Stimulated activated CD8-positive, alpha-beta memory T cell treated with anti-CD3 and anti-CD28 coated beads, Interleukin-15, amount 100 ng/mL, for 24 hours (primary cell): ENCODE measurements around the gene MCOLN1.

Experiments
- DNase-seq: peaks from one replicate; pipeline ENCODE4 v3.0.0-alpha.2; 2020; ENCODE audit warnings: low read depth

MCOLN1 gene

DNA sequence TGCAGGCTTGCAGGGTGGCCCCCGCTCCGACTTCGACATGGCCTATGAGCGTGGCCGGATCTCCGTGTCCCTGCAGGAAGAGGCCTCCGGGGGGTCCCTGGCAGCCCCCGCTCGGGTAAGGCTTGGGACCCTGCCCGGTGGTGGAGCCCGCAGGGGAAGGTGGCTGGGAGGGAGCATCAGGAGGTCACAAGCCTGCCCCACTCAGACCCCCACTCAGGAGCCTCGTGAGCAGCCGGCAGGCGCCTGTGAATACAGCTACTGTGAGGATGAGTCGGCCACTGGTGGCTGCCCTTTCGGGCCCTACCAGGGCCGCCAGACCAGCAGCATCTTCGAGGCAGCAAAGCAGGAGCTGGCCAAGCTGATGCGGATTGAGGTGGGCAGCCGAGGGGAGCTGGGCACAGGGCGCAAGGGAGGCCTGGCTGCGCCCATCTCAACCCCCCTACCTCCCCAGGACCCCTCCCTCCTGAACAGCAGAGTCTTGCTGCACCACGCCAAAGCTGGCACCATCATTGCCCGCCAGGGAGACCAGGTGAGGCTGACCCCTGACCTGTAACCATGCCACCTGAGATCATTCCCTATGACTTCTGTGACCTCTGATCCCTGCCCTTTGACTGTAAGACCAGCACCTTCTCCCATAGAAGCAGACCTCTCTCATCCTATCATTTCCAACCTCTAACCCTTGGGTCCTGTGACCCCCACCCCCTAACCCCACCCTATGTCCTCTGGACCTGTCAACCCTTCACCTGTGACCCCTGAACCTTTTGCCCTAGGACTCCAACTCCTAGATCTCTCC lies 20.3 kb downstream of the MCOLN1 start:
- DNase-seq, result no peak

DNA sequence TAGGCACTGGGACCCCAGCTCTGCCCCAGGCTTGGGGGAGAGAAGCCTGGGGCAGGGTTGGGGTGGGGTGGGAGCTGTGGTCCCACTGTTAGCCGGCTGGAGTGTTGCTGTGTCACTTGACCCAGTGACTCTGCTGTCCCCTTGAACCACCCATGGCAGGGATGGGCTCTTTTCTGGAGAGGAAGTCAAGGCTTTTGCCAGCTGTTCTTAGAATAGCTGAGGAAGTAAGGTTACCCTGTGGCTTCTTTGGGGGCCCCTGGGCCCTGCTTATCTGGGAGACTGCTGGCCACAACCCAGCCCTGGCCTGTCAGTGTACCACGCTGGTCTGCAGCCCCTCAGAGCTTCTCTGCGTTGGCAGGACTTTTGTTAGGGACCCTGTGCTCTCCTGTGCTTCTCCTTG lies 22.2 kb downstream of the MCOLN1 start:
- no peak for DNase-seq

DNA sequence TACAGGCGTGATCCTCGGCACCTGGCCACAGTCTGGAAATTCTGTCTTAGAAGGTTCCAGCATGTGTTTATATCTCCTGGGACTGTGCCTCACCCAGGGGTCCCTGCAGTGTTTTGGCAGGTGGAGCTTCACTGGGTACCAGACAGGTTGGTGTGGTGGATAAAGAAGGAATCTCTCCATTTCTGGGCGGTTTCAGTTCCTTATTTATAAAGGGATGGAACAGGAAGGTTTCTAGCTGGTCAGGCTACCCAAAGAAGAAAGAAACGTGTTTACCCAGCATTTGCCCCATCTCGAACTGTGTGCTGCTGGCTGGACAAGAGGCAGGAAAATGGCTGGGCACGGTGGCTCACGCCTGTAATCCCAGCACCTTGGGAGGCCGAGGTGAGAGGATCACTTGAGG lies 22.9 kb downstream of the MCOLN1 start:
- no peak for DNase-seq

DNA sequence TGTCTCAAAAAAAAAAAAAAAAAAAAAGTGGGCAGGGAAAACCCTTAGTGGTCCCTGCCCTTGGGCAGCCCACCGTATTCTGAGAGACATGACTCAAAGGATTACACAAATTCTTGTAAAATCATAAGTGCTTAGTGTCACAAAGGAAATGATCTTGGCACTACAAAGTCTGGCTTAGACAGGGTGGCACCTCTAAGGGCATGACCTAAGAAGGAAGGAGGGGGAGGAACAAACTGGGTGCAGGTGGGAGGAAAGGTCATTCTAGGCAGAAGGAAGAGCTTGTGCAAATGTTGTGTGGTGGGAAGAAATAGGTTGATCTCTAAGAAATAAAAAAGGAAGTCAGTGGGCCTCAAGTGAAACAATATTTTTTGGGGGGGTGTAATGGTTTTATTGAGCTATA lies 23.5 kb downstream of the MCOLN1 start:
- DNase-seq, result no peak

DNA sequence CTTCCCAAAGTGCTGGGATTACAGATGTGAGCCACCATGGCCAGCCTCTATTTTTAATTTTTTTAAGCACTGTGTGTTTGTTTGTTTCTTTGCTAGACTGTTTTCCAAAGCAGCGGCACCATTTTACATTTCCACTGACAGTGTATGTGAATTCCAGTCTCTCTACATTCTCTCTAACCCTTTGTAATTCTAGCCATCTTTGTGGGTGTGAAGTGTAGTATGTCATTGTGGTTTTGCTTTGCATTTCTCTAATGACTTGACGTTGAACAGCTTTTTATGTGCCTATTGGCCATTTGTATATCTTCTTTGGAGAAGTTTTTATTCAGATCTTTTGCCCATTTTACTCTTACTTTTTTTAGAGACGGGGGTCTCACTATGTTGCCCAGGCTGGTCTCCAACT lies 24.7 kb downstream of the MCOLN1 start:
- no peak for DNase-seq

DNA sequence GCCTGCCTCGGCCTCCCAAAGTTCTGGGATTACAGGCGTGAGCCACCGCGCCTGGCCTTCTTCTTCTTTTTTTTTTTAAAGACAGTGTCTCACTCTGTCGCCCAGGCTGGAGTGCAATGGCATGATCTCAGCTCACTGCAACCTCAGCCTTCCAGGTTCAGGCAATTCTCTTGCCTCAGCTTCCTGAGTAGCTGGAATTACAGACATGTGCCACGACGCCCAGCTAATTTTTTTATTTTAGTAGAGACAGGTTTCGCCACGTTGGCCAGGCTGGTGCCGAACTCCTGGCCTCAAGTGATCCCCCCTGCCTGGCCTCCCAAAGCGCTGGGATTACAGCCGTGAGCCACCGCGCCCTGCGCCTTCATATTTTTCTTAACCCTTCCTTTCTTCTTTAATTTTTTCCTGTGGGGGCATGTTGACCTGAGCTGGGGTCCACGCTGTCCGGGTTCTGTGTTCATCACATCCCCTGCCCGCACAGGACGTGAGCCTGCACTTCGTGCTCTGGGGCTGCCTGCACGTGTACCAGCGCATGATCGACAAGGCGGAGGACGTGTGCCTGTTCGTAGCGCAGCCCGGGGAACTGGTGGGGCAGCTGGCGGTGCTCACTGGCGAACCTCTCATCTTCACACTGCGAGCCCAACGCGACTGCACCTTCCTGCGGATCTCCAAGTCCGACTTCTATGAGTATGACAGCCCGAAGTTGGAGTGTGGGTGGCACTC lies 27.2 kb downstream of the MCOLN1 start:
- no peak for DNase-seq

DNA sequence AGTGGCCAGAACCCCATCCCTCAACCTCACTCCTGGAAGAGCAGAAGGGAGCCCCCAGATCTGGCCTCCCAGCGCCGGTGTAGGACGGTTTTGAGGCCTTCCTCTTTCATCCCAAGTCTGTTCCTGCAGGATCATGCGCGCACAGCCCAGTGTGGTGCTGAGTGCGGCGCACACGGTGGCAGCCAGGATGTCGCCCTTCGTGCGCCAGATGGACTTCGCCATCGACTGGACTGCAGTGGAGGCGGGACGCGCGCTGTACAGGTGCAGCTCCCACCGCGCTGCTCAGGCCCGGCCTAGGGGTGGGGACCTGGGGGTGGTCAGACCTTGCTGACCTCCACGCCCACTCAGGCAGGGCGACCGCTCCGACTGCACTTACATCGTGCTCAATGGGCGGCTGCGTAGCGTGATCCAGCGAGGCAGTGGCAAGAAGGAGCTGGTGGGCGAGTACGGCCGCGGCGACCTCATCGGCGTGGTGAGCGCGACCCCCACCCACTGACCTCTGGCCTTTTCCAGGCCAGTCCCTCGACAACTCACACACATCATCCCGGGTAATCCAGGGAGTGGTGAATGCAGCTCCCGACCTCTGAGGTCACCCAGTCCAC lies 27.8 kb downstream of the MCOLN1 start:
- no peak for DNase-seq

DNA sequence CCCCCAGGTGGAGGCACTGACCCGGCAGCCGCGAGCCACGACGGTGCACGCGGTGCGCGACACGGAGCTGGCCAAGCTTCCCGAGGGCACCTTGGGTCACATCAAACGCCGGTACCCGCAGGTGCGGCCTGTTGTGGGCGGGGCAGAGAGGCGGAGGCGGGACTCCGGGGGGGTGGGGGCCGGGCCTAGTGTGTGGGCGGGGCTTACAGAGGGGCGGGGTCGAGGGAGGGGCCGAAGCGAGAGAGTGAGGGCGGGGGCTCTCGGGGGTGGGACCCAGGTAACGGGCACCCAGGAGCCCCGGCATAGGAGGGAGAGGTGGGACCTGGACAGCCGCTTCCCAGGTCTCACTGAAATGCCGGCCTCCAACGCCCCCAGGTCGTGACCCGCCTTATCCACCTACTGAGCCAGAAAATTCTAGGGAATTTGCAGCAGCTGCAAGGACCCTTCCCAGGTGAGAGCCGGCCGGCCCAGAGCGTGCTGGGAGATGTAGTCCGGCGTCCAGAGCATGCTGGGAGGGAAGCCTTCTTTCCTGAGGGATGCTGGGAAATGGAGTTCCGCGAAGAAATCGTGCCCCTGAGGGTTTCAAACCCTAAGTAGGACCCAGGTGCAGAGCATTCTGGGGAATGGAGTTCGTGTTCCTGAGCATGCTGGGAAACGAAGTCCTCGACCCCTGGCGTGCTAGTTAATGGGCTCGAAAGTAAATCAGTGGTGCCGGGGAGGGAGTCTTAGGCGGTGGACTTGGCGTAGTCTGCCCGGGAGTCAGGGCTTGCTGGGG lies 28.8 kb downstream of the MCOLN1 start:
- no peak for DNase-seq

DNA sequence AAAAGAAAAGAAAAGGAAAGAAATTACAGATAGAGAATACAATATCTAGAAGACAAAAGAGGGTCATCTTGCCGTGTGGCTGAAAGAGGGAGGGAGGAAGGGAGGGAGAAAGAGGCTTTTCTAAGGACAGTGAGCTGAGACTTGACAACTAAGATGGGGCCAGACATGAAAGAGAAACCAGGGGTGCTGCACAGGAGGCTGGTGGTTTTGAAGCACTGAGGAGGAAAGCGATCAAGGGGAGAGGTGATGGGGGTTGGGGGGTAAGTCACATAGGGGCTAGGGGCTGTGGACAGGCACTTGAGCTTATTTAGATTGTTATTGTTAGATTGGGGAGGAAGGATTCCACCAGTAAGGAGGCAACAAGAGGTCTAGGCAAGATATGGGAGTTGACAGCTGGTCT lies 30.4 kb downstream of the MCOLN1 start:
- no peak for DNase-seq

DNA sequence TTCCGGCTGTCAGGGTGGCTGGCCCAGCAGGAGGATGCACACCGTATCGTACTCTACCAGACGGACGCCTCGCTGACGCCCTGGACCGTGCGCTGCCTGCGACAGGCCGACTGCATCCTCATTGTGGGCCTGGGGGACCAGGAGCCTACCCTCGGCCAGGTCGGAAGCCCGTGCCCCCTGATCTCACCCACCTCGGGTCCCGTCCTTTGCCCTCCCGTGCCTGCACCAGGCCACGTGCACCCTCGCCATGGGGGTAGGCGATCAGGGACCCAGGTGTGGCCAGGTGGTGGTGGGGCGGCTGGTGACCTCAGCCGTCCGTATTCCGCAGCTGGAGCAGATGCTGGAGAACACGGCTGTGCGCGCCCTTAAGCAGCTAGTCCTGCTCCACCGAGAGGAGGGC lies 32.1 kb downstream of the MCOLN1 start:
- DNase-seq, result no peak

DNA sequence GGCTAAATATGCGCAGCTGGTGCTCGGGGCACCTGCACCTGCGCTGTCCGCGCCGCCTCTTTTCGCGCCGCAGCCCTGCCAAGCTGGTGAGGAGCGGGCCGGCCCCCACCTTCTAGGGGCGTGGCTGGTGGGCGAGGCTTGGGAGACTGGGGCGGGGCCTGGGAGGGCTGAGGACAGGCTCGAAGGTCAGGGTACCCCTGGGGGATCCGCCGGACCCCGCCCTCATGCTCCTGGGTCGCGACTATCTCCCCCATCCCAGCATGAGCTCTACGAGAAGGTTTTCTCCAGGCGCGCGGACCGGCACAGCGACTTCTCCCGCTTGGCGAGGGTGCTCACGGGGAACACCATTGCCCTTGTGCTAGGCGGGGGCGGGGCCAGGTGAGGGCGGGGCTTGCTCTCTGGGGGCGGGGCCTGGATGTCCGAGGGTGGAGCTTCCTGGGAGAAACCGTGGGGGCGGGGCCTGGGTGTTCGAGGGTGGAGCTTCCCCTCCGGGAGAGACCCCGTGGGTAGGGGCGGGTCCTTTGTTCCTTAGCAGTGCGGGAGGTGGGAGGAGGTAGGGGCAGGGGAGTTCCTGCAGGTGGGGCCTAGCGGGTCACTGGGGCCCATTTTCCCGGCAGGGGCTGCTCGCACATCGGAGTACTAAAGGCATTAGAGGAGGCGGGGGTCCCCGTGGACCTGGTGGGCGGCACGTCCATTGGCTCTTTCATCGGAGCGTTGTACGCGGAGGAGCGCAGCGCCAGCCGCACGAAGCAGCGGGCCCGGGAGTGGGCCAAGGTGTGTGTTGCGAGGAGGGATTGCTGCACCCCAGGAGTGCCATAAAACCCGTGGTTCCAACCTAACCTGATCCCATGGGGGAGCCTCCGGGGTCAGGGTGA lies 32.8 kb downstream of the MCOLN1 start:
- DNase-seq, result no peak

DNA sequence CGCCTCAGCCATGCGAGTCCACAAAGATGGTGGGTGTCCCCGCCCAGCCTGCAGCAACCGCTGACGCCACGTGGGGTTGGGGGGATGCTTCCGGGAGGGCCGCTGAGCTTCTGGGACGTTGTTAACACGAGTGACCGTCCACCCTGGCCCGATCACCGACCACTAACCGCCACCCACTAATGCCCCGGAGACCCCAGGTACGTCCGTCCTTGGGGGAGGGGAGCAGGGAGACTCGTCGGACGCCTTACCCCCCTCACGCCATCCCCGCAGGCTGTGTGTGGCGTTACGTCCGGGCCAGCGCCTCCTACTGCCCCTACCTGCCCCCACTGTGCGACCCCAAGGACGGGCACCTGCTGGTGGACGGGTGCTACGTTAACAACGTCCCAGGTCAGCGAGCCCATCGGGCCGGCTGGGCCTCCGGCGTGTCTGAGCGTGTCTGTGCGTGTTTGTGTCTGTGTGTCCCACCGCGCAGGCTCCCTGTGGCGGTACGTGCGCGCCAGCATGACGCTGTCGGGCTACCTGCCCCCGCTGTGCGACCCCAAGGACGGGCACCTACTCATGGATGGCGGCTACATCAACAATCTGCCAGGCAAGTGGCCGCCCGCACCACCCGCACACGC lies 34.4 kb downstream of the MCOLN1 start:
- no peak for DNase-seq

DNA sequence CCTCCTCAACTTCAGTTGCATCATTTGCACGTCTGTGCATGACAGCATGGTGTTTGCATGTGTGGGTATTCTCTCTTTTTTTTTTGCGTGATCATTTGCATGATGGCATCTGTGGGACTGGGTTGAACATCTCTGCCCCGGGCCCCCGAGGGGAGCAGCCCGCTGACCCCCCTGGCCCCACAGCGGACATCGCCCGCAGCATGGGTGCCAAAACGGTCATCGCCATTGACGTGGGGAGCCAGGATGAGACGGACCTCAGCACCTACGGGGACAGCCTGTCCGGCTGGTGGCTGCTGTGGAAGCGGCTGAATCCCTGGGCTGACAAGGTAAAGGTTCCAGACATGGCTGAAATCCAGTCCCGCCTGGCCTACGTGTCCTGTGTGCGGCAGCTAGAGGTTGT lies 36.2 kb downstream of the MCOLN1 start:
- DNase-seq, result no peak

DNA sequence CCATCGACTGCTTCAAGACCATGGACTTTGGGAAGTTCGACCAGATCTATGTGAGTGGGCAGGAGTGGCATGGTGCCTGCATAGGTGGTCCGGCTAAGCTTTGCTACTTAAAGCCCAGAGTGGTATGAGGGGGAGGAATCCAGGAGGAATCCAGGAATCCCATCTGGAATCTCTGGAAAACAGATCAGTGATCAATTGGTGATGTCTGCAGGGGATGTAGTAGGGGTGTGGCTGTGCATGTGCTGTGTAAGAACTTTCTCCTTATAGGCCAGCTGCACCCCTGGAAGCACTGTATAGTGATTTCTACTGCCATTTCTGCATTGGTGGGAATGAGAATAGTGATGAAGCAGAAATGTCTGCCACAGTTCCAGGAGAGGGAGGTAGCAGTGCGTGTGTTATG lies 36.7 kb downstream of the MCOLN1 start:
- no peak for DNase-seq

DNA sequence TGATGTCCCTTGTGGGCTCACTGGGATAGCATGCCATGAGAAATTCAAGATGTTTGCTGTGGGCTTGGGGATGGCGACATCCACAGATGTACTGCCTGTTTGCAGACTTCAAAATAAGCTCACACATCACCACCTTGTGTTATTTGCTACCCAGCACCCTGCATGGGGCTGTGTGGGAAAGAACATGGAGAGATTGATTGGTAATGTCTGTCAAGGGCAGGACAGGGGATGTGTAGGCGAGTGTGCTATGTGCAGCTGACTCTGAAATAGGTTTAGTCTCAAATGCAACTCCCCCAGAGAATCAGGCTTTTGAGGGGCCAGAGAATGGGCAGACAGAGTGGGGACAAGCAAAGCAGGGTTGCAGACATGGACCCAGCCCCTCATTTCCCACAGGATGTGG lies 37.8 kb downstream of the MCOLN1 start:
- no peak for DNase-seq

DNA sequence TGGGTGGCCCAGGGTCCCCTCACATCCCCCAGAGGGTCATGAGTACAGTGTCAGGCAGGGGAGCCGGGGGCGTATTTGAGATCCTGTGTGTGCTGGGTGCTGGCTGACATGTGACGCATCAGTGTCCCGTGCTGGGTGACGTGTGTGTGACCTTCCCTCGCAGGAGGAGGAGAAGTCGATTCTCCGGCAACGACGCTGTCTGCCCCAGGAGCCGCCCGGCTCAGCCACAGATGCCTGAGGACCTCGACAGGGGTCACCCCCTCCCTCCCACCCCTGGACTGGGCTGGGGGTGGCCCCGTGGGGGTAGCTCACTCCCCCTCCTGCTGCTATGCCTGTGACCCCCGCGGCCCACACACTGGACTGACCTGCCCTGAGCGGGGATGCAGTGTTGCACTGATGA lies 38.9 kb downstream of the MCOLN1 start:
- no peak for DNase-seq

DNA sequence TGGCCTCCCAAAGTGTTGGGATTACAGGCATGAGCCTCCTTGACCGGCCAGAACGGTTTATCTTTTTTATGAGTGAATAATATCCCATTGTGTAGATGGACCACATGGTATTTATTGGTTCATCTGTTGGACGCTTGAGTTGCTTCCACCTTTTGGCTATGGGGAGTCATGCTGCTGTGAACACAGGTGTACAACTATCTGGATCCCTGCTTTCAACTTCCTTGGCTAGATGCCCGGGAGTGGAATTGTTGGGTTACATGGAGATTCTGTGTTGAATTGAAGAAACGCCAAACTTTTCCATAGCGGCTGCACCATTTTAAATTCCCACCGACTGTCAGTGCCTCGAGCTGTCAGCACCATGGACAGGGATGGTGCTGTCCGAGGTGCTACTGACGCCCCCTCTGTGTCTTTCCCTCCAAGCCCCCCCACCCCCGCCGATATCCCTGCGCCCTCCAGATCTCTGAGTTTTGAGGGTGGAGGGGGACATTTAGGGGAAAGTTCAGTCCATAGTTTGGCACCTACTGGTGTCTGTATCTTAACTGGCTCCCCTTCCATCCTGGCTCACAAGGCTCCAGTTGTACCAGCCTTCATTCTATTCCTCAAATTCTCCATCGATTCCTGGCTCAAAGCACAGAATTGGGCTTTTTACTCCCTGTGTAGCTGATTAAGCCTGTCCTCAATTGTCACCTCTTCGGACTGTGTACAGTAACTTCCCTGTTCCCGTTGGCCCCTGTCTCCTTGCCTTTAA lies 40.4 kb downstream of the MCOLN1 start:
- no peak for DNase-seq

DNA sequence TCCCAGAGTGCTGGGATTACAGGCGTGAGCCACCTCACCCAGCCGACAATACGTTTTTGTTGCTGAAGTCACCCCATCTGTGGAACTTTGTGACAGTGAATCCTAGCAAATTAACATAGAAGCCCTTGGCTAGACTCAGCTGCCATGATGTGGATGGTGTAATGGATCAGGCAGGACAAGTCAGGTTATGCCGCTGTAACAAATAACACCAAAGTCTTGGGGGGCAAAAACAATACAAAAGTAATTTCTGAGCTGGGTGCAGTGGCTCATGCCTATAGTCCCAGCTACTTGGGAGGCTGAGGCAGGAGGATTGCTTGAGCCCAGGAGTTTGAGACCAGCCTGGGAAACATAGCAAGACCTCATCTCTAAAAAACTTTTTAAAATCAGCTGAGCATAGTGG lies 42.4 kb downstream of the MCOLN1 start:
- DNase-seq, result no peak

DNA sequence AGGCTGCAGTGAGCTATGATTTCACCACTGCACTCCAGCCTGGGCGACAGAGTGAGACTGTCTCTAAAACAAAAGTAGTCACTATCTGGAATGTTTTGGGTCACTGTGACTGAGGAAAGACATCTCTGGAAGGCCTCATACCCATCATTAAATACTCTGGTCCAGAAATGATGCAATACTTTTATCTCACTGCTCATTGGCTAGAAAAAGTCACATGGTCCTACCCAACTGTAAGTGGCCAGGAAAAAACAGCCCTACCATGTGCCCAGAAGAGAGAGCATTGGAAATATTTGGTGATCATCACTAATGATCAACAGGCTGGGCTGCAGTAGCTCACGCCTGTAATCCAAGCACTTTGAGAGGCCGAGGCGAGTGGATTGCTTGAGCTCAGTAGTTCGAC lies 42.9 kb downstream of the MCOLN1 start:
- DNase-seq, result no peak

DNA sequence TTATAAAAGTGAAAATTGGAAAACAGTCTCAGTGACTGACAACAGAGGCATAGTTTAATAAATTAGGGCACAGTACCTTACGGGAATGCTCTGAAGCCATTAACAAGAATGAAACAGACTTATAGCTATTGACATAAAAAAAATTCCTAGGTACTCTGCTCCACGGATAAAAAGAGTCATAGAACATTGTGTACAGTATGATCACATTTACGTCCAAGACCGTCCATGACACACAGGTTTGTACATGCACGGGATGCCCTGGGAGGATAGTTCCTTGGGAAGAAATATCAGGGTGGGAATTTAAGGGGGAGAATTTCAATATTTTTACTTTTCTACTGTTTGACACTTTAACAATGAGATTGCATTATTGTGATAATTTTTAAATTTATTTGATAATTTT lies 48.3 kb downstream of the MCOLN1 start:
- DNase-seq, result no peak
